ENCODE results near the gene KIAA1549. TPM values are rescaled to one million over a fixed set of nuclear protein-coding genes. Genes with fewer than 3 reads are reported as not detected.

KIAA1549 gene
- total and polyA plus RNA-seq, 2 of the 8 experiments (the other 6 are each of a cell fraction or from before 2014, with no cell fraction given), result 6.5 to 17.3 TPM

DNA sequence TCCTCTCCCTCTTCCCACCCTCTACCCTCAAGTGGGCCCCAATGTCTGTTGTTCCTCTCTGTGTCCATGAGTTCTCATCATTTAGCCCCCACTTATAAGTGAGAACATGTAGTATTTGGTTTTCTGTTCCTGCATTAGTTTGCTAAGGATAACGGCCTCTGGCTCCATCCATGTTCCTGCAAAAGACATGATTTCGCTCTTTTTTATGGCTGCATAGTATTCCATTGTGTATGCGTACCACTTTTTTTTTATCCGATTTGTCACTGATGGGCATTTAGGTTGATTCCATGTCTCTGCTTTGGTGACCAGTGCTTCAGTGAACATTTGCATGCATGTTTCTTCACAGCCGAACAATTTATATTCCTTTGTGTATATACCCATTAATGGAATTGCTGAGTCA, 131.5 kb downstream of the KIAA1549 start (continued):
- TF ChIP-seq CHD7 (IDR thresholded peaks at IDR 0.05; ENCODE audit: insufficient replicate concordance, low read length) (no peak), NRF1 (IDR thresholded peaks at IDR 0.05; ENCODE audit: low read depth, low read length) (no peak), CTBP2 (IDR thresholded peaks at IDR 0.05; ENCODE audit: borderline replicate concordance, insufficient read depth, insufficient read length, low read length) (no peak), SRF (IDR thresholded peaks at IDR 0.05; ENCODE audit: low read depth, low read length) (no peak), RXRA (IDR thresholded peaks at IDR 0.05; ENCODE audit: insufficient read depth, low read depth, low read length) (no peak), USF2 (IDR thresholded peaks at IDR 0.05; ENCODE audit: low read length) (no peak)

All from H1 (cell line).